HG03378 (cell line): Measurements from ENCODE around the gene CST7.
"Not testable (repeated sequence)": the region's sequence is repeated elsewhere in the genome, so short reads cannot be mapped to it uniquely, and the experiment has no call there.

ENCODE experiments used
- ATAC-seq: cut with Tn5 transposase; IDR thresholded peaks from one replicate; pipeline ENCODE4 v1.9.1; 2021; ENCODE audit warnings: mild to moderate bottlenecking, moderate library complexity; ENCODE audit not compliant: unreplicated experiment

Gene CST7

GRCh38 chr20:24929867-24930723 lies 19.0 kb upstream of the CST7 start:
- ATAC-seq = not testable (repeated sequence)

DNA sequence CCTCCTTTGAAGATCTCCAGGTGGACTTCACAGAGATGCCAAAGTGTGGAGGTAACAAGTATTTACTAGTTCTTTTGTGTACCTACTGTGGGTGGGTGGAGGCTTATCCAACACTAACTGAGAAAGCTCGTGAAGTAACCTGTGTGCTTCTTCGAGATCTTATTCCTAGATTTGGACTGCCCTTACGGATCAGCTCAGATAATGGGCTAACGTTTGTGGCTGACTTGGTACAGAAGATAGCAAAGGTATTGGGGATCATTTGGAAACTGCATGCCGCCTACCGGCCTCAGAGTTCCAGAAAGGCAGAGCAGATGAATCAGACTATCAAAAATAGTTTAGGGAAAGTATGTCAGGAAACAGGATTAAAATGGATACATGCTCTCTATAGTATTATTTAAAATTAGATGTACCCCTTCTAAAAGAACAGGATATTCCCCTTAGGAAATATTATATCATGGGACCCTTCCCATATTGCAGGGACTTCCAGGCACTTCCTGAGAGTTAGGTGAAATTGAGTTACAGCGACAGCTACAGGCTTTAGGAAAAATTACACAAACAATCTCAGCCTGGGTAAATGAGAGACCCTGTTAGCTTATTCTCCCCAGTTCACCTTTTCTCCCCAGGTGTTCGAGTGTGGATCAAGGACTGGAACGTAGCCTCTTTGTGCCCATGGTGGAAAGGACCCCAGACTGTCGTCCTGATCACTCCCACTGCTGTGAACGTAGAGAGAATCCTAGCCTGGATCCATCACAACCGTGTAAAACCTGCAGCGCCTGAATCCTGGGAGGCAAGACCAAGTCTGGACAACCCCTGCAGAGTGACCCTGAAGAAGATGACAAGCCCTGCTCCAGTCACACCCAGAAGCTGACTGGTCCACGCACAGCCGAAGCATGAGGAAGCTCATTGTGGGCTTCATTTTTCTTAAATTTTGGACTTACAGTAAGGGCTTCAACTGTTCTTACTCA lies 18.1 kb upstream of the CST7 start:
- ATAC-seq = not testable (repeated sequence)

DNA sequence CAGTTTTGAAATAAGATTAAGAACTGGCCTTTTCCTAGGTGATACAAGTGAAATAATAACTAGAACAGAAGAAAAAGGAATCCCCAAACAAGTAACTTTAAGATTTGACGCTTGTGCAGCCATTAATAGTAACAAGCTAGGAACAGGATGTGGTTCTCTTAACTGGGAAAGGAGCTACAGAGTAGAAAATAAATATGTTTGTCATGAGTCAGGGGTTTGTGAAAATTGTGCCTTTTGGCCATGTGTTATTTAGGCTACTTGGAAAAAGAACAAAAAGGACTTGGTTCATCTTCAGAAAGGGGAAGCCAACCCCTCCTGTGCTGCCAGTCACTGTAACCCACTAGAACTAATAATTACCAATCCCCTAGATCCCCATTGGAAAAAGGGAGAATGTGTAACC lies 17.2 kb upstream of the CST7 start:
- not testable (repeated sequence) for ATAC-seq

GRCh38 chr20:24933266-24933908 lies 15.7 kb upstream of the CST7 start:
- no peak for ATAC-seq

- no peak for ATAC-seq
These were observed 14.9 kb upstream of the CST7 start for GRCh38 chr20:24934101-24934661.

- ATAC-seq = no peak
These were observed 14.4 kb upstream of the CST7 start for GRCh38 chr20:24934716-24935115.

DNA sequence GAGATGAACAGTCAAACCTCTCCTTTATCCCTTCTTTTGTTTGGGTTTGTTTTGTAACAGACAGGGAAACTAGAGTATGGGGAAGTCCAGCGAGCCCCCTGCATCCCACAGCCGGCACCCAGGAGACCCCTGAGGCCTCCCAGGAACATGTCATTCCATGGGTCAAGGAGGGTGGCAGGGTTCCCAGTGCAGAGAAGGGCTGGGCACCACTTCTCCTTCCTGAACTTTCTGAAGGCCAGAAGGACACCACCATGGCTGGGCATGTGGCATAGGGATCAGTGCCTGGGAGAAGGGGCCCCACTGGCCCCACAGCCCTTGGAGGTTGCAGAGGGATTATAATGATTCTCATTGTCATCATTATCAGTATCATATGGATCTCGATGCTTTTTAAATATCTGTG lies 13.9 kb upstream of the CST7 start:
- no peak for ATAC-seq

- no peak for ATAC-seq
These were observed 13.1 kb upstream of the CST7 start for GRCh38 chr20:24935766-24936525.

DNA sequence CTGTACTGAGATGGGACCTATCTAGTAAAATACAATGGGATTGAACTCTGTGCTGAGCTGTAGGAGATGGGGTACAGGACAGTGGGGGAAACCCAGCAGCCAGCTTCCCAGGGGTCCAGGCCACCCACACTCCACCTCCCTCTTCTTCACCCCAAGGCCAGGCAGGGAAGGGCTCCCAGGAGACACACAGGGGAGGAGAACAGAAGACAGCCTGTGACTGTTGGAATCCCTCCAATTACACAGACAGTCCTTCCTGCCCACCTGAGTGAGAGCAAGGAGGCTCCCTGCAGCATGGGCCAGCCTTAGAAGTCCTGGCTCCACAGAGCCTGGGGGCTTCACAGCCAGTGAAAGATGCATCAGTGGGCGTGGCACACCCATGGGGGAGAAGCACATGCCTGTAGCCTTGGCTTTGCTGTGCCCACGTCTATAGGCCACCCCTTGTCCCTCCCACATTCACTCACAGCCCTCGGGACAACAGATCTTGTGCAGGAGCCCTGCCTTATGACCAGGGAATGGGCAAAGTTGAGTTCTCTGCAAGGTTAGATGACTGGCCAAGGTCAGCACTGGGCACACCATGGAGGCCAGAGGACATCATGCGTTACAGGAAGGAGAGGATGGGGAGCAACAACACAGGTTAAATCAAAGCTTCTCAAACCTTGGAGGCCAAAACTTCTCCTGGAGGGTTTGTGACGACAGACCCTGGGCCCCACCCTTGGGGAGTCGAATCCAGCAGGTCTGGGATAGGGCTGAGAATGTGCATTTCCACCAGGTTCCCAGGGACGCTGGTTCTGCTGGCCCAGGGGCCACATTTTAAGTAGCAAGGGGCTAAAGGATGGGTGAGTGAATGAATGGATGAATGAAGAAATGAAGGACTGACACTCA lies 12.3 kb upstream of the CST7 start:
- no peak for ATAC-seq

DNA sequence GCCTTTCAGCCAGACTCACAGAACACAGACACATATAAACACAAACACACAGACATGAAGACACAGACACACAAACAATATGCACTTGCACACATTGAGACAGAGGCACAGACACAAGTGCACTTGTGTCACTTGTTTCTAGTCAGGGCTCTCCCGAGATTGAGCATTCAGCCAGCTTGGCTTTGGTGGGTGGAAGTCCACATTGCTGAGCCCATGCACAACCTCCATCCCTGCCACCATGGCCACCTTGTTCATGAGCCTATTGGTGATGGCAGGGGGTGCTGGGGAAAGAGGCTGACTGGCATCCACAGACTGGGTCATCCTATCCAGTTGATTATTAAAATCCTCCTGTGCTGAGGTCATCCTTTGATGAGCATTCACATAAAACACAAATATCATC lies 11.5 kb upstream of the CST7 start:
- no peak for ATAC-seq

DNA sequence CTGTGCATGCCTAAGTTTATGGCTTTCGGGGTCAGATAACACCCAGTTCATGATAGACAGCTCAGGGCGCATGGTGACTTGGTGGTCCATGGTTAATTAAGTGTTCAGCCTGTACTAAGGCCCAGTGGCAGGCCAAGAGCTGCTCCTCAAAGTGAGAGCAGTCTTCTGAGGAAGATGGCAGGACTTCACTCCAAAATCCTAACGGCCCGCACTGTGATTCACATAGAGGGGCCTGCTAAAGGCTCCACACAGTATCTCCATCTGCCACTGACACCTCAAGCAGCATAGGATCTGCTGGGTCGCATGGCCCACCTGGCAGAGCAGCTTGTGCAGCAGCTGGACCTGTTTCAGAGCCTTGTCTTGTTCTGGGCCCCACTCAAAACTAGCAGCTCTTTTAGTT lies 10.6 kb upstream of the CST7 start:
- ATAC-seq = no peak

- ATAC-seq = no peak
These were observed 10.0 kb upstream of the CST7 start for GRCh38 chr20:24939036-24939435.

DNA sequence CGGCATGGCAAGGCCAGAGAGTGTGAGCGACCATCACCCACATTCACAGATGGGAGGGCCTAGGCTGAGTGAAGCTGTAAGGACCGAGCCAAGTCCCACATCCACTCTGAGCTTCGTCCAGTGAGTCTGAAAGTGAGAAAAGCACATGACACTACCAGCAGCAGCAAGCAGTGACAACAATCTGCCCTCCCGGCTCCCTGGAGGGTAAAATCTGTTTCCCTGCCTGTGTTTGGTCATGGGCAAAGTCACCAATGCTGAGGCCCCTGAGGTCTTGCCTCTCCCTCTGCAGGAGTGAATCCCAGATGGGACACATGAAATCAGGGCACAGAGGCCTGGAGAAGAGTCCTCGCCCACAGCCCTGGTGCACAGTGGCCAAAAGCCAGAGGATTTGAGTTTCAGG lies 6.4 kb upstream of the CST7 start:
- no peak for ATAC-seq

GRCh38 chr20:24943196-24943595 lies 5.9 kb upstream of the CST7 start:
- ATAC-seq = no peak

DNA sequence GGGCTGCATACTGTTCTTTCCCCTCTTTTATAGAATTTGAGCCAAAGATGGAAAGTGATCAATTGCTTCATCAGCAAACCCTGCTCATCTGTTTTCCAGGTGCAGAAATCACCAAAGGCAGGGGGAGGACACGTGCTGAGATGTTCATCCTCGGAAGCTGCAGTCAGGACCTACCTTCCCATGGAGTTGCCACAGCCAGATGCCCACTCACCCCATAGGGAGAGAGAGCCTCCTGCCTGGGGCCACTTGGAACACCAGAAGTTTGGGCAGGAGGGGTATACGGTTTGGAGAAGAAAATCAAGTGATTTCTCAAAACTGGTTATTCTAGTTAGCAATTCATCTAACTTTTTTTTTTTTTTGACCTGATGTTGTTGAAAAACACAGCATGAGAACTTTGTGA lies 5.3 kb upstream of the CST7 start:
- ATAC-seq = no peak

DNA sequence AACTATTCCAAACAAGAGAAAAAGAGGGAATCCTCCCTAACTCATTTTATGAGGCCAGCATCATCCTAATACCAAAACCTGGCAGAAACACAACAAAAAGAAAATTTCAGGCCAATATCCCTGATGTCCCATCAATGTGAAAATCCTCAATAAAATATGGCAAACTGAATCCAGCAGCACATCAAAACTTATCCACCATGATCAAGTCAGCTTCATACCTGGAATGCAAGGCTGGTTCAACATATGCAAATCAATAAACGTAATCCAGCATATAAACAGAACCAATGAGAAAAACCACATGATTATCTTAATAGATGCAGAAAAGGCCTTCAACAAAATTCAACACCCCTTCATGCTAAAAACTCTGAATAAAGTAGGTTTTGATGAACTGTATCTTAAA lies 2.7 kb upstream of the CST7 start:
- ATAC-seq = not testable (repeated sequence)

- ATAC-seq = not testable (repeated sequence)
These were observed 602 bp upstream of the CST7 start for GRCh38 chr20:24948396-24948938.

DNA sequence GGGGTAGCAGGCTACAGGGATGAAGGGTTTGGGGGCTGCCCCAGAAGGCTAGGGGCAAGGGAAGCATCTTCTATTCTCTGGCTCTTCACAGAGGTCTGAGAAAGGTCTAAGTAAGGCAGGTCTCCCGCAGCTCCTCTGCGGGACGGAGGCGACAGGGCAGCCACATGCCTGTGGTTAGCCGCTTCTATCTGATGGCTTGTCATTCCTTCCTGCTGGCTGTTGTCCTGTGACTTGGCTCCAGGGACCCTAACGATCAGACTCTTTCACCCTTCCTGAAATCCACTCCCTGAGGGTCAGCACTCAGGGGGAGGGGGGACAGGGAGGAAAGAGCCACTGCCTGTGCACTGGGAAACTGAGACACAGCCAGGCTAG lies 673 bp downstream of the CST7 start:
- ATAC-seq = no peak
